HepG2 (cell line): ENCODE measurements around the gene SNAP25. TPM values are rescaled to one million over a fixed set of nuclear protein-coding genes. Genes with fewer than 3 reads are reported as not detected.

Source experiments
- ATAC-seq: fragments of 200-7000 bp; cut with Tn5 transposase; 3 replicates; pipeline ENCODE4 v1.9.1; 2020; ENCODE audit warnings: mild to moderate bottlenecking, moderate library complexity
- BruUV-seq: library from RNA; stranded (reverse); fragments of 400-500 nt; replicated peaks from 2 replicates; lab custom pipeline; 2021; lab: Mats Ljungman, UMichigan
- CTCF ChIA-PET: fragments of 300-600 bp; formaldehyde crosslinking; extraction: SDS; loops from one replicate; lab custom pipeline; 2021; ENCODE audit warnings: low total read pairs, inconsistent platforms, low intra/inter-chr PET ratio; lab: Yijun Ruan, JAX
- POLR2A ChIA-PET: fragments of 350-600 bp; sonication (Branson Sonifier 250); formaldehyde crosslinking; loops from one replicate; lab custom pipeline; 2020; ENCODE audit warnings: antibody characterized with exemption, inconsistent platforms; lab: Yijun Ruan, JAX
- DNase-seq: peaks from one replicate; pipeline ENCODE4 v3.0.0-alpha.2; 2015; ENCODE audit warnings: low spot score
- FAIRE-seq: peaks from 3 replicates; lab custom pipeline; 2011; peaks lifted over from hg19 to GRCh38; lab: Jason Lieb, UNC
- H2AFZ ChIP-seq: one replicate; pipeline ENCODE4 v1.6.1; 2011; ENCODE audit warnings: low read length, inconsistent platforms
- H3K27ac ChIP-seq: fragments of 300-600 bp; 3 replicates; pipeline ENCODE4 v1.8.0; 2011; ENCODE audit warnings: mixed run types, mild to moderate bottlenecking, mixed read lengths, low read length, inconsistent platforms; ENCODE audit not compliant: insufficient read depth; ENCODE audit errors: extremely low read length
- H3K27me3 ChIP-seq, 2 experiments: fragments of 200-600 bp in 1 of 2; 2 replicates in 1 of 2; 3 replicates in 1 of 2; pipeline versions ENCODE4 v1.6.0 to v1.8.0; 2011; ENCODE audit warnings: low read length in 2 of 2, mild to moderate bottlenecking in 2 of 2, moderate library complexity in 2 of 2, inconsistent platforms in 1 of 2; ENCODE audit not compliant: insufficient read depth in 2 of 2, control insufficient read depth in 1 of 2
- H3K36me3 ChIP-seq, 2 experiments: fragments of 200-600 bp in 1 of 2; replicated peaks in 1 of 2; 2 replicates in 1 of 2; 3 replicates in 1 of 2; pipeline versions ENCODE4 v1.5.1 to v1.8.0; 2011; ENCODE audit warnings: low read length in 2 of 2, inconsistent platforms in 1 of 2; ENCODE audit not compliant: insufficient read depth in 2 of 2, control insufficient read depth in 1 of 2
- H3K4me1 ChIP-seq: 2 replicates; pipeline ENCODE4 v1.5.1; 2012; ENCODE audit warnings: low read length, inconsistent platforms; ENCODE audit not compliant: insufficient read depth
- H3K4me2 ChIP-seq: 2 replicates; pipeline ENCODE4 v1.6.0; 2011; ENCODE audit warnings: low read depth, low read length, inconsistent platforms
- H3K4me3 ChIP-seq, 3 experiments: fragments of 200-600 bp in 1 of 3; sonication (generic), shearing (Covaris generic) in 1 of 3; replicated peaks in 1 of 3; 2 replicates each; pipeline ENCODE4 v1.5.1; 2011 to 2016; ENCODE audit warnings: low read length in 3 of 3, inconsistent platforms in 2 of 3, low read depth in 2 of 3, mild to moderate bottlenecking in 2 of 3, control low read depth in 1 of 3, mixed read lengths in 1 of 3; ENCODE audit not compliant: insufficient read depth in 1 of 3
- H3K79me2 ChIP-seq: one replicate; pipeline ENCODE4 v1.6.1; 2011; ENCODE audit warnings: low read length, inconsistent platforms; ENCODE audit not compliant: insufficient read depth
- H3K9ac ChIP-seq: 2 replicates; pipeline ENCODE4 v1.6.0; 2011; ENCODE audit warnings: mild to moderate bottlenecking, low read depth, low read length, inconsistent platforms; ENCODE audit not compliant: insufficient read depth
- H3K9me3 ChIP-seq: 2 replicates; pipeline ENCODE4 v1.5.1; 2012; ENCODE audit warnings: mild to moderate bottlenecking, low read length
- H4K20me1 ChIP-seq: 2 replicates; pipeline ENCODE4 v1.6.0; 2011; ENCODE audit warnings: inconsistent platforms, mild to moderate bottlenecking, low read length, moderate library complexity; ENCODE audit not compliant: insufficient read depth
- AKNA ChIP-seq: sonication (generic); formaldehyde crosslinking; IDR thresholded peaks from 2 replicates; pipeline ENCODE4 v1.4.0; 2020; ENCODE audit warnings: missing genetic modification reagents, borderline replicate concordance
- CHD2 ChIP-seq: IDR thresholded peaks from 2 replicates; pipeline ENCODE4 v1.6.1; 2011; ENCODE audit warnings: low read depth, low read length, improper control_type of control experiment
- ETV6 ChIP-seq: sonication (generic); formaldehyde crosslinking; conservative IDR thresholded peaks from 2 replicates; pipeline ENCODE4 v1.4.0; 2020; ENCODE audit warnings: missing genetic modification reagents
- HMGXB4 ChIP-seq, 2 experiments: sonication (generic) in 1 of 2; formaldehyde crosslinking in 1 of 2; IDR thresholded peaks; 2 replicates each; pipeline versions ENCODE4 v1.4.0 to v1.6.1; 2018 to 2020; ENCODE audit warnings: missing genetic modification reagents in 2 of 2, borderline replicate concordance in 1 of 2, low read depth in 1 of 2, mild to moderate bottlenecking in 1 of 2, missing biosample characterization in 1 of 2
- MAZ ChIP-seq, 2 experiments: sonication (generic) in 1 of 2; formaldehyde crosslinking in 1 of 2; IDR thresholded peaks; 2 replicates each; pipeline versions ENCODE4 v1.5.0 to v1.6.1; 2012 to 2020; ENCODE audit warnings: low read depth in 2 of 2, mild to moderate bottlenecking in 2 of 2, borderline replicate concordance in 1 of 2, improper control_type of control experiment in 1 of 2, low read length in 1 of 2, missing genetic modification reagents in 1 of 2, moderate library complexity in 1 of 2
- SP2 ChIP-seq: sonication (generic); formaldehyde crosslinking; IDR thresholded peaks from 2 replicates; pipeline ENCODE4 v1.5.1; 2020; ENCODE audit warnings: mild to moderate bottlenecking, missing genetic modification reagents
- XRCC5 ChIP-seq: fragments of 200-400 bp; formaldehyde crosslinking; optimal IDR thresholded peaks from 2 replicates; pipeline ENCODE3; 2017; ENCODE audit warnings: mild to moderate bottlenecking, low read length
- ZFX ChIP-seq: sonication (generic); formaldehyde crosslinking; IDR thresholded peaks from 2 replicates; pipeline ENCODE4 v1.4.0; 2020; ENCODE audit warnings: mild to moderate bottlenecking, low read depth, missing genetic modification reagents, moderate library complexity
- ZMAT3 ChIP-seq: sonication (generic); formaldehyde crosslinking; conservative IDR thresholded peaks from 2 replicates; pipeline ENCODE4 v1.7.0; 2021; ENCODE audit warnings: missing genetic modification reagents
- ZNF354B ChIP-seq: sonication (generic); formaldehyde crosslinking; IDR thresholded peaks from 2 replicates; pipeline ENCODE4 v1.8.0; 2022; ENCODE audit warnings: mild to moderate bottlenecking, missing genetic modification reagents
- ZNF468 ChIP-seq: sonication (generic); formaldehyde crosslinking; IDR thresholded peaks from 2 replicates; pipeline ENCODE4 v1.8.0; 2022; ENCODE audit warnings: mild to moderate bottlenecking, moderate library complexity, missing genetic modification reagents
- ZNF614 ChIP-seq: IDR thresholded peaks from 2 replicates; pipeline ENCODE4 v1.6.1; 2018; ENCODE audit warnings: missing biosample characterization, missing genetic modification reagents, inconsistent platforms, borderline replicate concordance
- ZNF761 ChIP-seq: sonication (generic); formaldehyde crosslinking; conservative IDR thresholded peaks from 2 replicates; pipeline ENCODE4 v1.4.0; 2020; ENCODE audit warnings: mild to moderate bottlenecking, missing genetic modification reagents
- ZNF788 ChIP-seq: sonication (generic); formaldehyde crosslinking; IDR thresholded peaks from 2 replicates; pipeline ENCODE4 v1.5.0; 2020; ENCODE audit warnings: mild to moderate bottlenecking, missing genetic modification reagents, borderline replicate concordance
- ZSCAN9 ChIP-seq: IDR thresholded peaks from 2 replicates; pipeline ENCODE4 v1.6.1; 2016; ENCODE audit warnings: borderline replicate concordance
- WGBS: methylation state at CpG from one replicate; pipeline ENCODE4 v1.1.6; 2017; ENCODE audit warnings: low lambda C conversion rate; 5-methylcytosine and 5-hydroxymethylcytosine counted together
- in situ Hi-C: cut with HindIII; loops from 2 replicates; pipeline ENCODE4 v1.10.0; 2017; ENCODE audit warnings: low pct_unique_long_range_greater_than_20kb; ENCODE audit not compliant: extremely low pct_ligation_motif_present
- intact Hi-C: fragments of 100-400 bp; cut with micrococcal nuclease; formaldehyde crosslinking; loops from one replicate; pipeline ENCODE4 v1.10.0; 2022; ENCODE audit not compliant: unreplicated experiment
- polyA plus RNA-seq, 8 experiments: library from polyadenylated mRNA; depleted of rRNA in 3 of 8; stranded (reverse) in 7 of 8; unstranded in 1 of 8; fragments of >200 nt; fragmentation: Illumina TruSeq in 4 of 8; extraction: Trizol in 4 of 8; gene quantifications; 2 replicates each; pipeline versions ENCODE4 v1.2.1 to v1.2.3, GENCODE V29; 2011 to 2016; ENCODE audit warnings: low read depth in 4 of 8, missing spikeins in 1 of 8, mixed read lengths in 1 of 8; ENCODE audit not compliant: insufficient read depth in 1 of 8
- total RNA-seq, 5 experiments: library from RNA; depleted of rRNA; stranded (reverse); fragments of >200 nt; fragmentation: Illumina TruSeq; extraction: Trizol; gene quantifications; 2 replicates each; pipeline ENCODE4 v1.2.3, GENCODE V29; 2016; ENCODE audit warnings: low read depth in 1 of 5

Gene SNAP25
- total and polyA plus RNA-seq, 2 of the 13 experiments (the other 11 are each of a cell fraction or from before 2014, with no cell fraction given), result not detected

GRCh38 chr20:10324198-10324847, 105.7 kb downstream of the SNAP25 start (continued):
- no peak for TF ChIP-seq ETV6 (CRISPR knock-in tag)

GRCh38 chr20:10328897-10329255, 110.2 kb downstream of the SNAP25 start:
- intact Hi-C loops (no loop called here), in situ Hi-C loops (no loop called here)
- Histone ChIP-seq H3K9ac (peak overlapping the region; percentile 62), H2AFZ (peak overlapping the region; percentile 37), H3K36me3 (no peaks in the 10 kb centered on the region), H3K4me1 (peaks cover 20% of the 10 kb centered on the region), H3K79me2 (no peaks in the 10 kb centered on the region), H3K9me3 (no peaks in the 10 kb centered on the region), H4K20me1 (no peaks in the 10 kb centered on the region), H3K27ac (peak overlapping the region; percentile 39), H3K4me3 (peak overlapping the region; percentile 55 to 61 (median 56)), H3K4me2 (peak overlapping the region; percentile 69), H3K27me3 (no peaks in the 10 kb centered on the region)
- ChIA-PET CTCF (no interaction called here), POLR2A (interaction anchor here (0.9 to 1.8 kb wide), 6 partner anchors 8 to 343 kb away, joined by 3 to 16 read pairs (median 4); partner anchors contain the start of genes MKKS and SLX4IP)
- WGBS, result 68% methylated on average over 4 of the region's 4 CpGs
- peak; percentile 29 for ATAC-seq
- no peak for DNase-seq
- no peak for FAIRE-seq
- BruUV-seq, result no TSS peak
- TF ChIP-seq SP2 (CRISPR knock-in tag) (0 out of 2 replicates have a peak, but pooled peaks have one; percentile 22), HMGXB4 (CRISPR knock-in tag; IDR thresholded peaks at IDR 0.05; ENCODE audit: borderline replicate concordance in 1 of 2, low read depth in 1 of 2) (peak in 1 of 2 experiments; percentile 30; a peak in 1 of 4 replicates), ZNF761 (CRISPR knock-in tag) (no peak), ZMAT3 (CRISPR knock-in tag) (no peak), AKNA (CRISPR knock-in tag) (no peak), ZNF354B (CRISPR knock-in tag) (0 out of 2 replicates have a peak, but pooled peaks have one; percentile 38), ZNF788 (CRISPR knock-in tag) (0 out of 2 replicates have a peak, but pooled peaks have one; percentile 42), ZNF468 (CRISPR knock-in tag) (no peak), ZNF614 (CRISPR knock-in tag) (0 out of 2 replicates have a peak, but pooled peaks have one; percentile 8), CHD2 (0 out of 2 replicates have a peak, but pooled peaks have one; percentile 34), ZFX (CRISPR knock-in tag) (0 out of 2 replicates have a peak, but pooled peaks have one; percentile 5), MAZ (IDR thresholded peaks at IDR 0.05; ENCODE audit: borderline replicate concordance, low read depth, low read length) (no peak), MAZ (CRISPR knock-in tag; IDR thresholded peaks at IDR 0.05; ENCODE audit: low read depth) (0 out of 2 replicates have a peak, but pooled peaks have one; percentile 27), ZSCAN9 (CRISPR knock-in tag) (0 out of 2 replicates have a peak, but pooled peaks have one; percentile 5), XRCC5 (peak; percentile 6)
